ENCODE measurements around the gene RPL39L. TPM values are rescaled to one million over a fixed set of nuclear protein-coding genes. Genes with fewer than 3 reads are reported as not detected.

Gene RPL39L
- total RNA-seq, 1 donor from 2014 or later = 12.6 TPM

- intact Hi-C loops (cut with micrococcal nuclease) = no loop called here
Observed at GRCh38 chr3:187145149-187145895, 6.0 kb upstream of the RPL39L start.

- intact Hi-C loops (cut with micrococcal nuclease) = loop anchor here (1.0 to 10.0 kb wide), 14 partner anchors 10 to 1905 kb away; partner anchors contain the start of genes DNAJB11, EIF4A2, ETV5 and RTP4
Observed at GRCh38 chr3:187139895-187140253, 578 bp upstream of the RPL39L start.

GRCh38 chr3:187136936-187137335, 2.4 kb downstream of the RPL39L start:
- intact Hi-C loops (cut with micrococcal nuclease) = loop anchor here (10.0 kb wide), 2 partner anchors 1552 to 1908 kb away; partner anchors contain the start of gene SENP2

- intact Hi-C loops (cut with micrococcal nuclease) = loop anchor here (10.0 kb wide), 2 partner anchors 1552 to 1908 kb away; partner anchors contain the start of gene SENP2
Observed at GRCh38 chr3:187136337-187136736, 3.0 kb downstream of the RPL39L start.

GRCh38 chr3:187135172-187135690, 4.1 kb downstream of the RPL39L start:
- intact Hi-C loops (cut with micrococcal nuclease) = loop anchor here (10.0 kb wide), 2 partner anchors 1550 to 1910 kb away; partner anchors contain the start of gene SENP2

GRCh38 chr3:187133181-187133580, 6.1 kb downstream of the RPL39L start:
- intact Hi-C loops (cut with micrococcal nuclease) = loop anchor here (5.0 to 10.0 kb wide), 5 partner anchors 669 to 1912 kb away; partner anchors contain the start of genes SENP2 and TRA2B

- intact Hi-C loops (cut with micrococcal nuclease) = loop anchor here (5.0 to 10.0 kb wide), 5 partner anchors 670 to 1912 kb away; partner anchors contain the start of genes SENP2 and TRA2B
Observed at GRCh38 chr3:187132666-187133065, 6.6 kb downstream of the RPL39L start.

- intact Hi-C loops (cut with micrococcal nuclease) = loop anchor here (2.0 to 10.0 kb wide), 6 partner anchors 565 to 1913 kb away; partner anchors contain the start of genes SENP2, TBCCD1 and TRA2B
Observed at GRCh38 chr3:187131981-187132380, 7.3 kb downstream of the RPL39L start.

GRCh38 chr3:187130346-187131066, 8.8 kb downstream of the RPL39L start:
- intact Hi-C loops (cut with micrococcal nuclease) = loop anchor here (1.0 to 10.0 kb wide), 13 partner anchors 9 to 1914 kb away; partner anchors contain the start of genes EIF4A2, RFC4, RPL39L and SENP2

- intact Hi-C loops (cut with micrococcal nuclease) = no loop called here
Observed at GRCh38 chr3:187125319-187126031, 13.8 kb downstream of the RPL39L start.

GRCh38 chr3:187122261-187122660, 17.0 kb downstream of the RPL39L start:
- intact Hi-C loops (cut with micrococcal nuclease) = no loop called here

GRCh38 chr3:187120326-187120725, 19.0 kb downstream of the RPL39L start:
- intact Hi-C loops (cut with micrococcal nuclease) = no loop called here

- intact Hi-C loops (cut with micrococcal nuclease) = loop anchor here (10.0 kb wide), 1 partner anchor 600 kb away; no protein-coding TSS in a partner anchor
Observed at GRCh38 chr3:187114511-187114910, 24.8 kb downstream of the RPL39L start.

GRCh38 chr3:187112934-187113793, 26.1 kb downstream of the RPL39L start:
- intact Hi-C loops (cut with micrococcal nuclease) = loop anchor here (1.0 to 10.0 kb wide), 7 partner anchors 11 to 602 kb away; partner anchors contain the start of gene RPL39L

GRCh38 chr3:187110156-187110555, 29.1 kb downstream of the RPL39L start:
- intact Hi-C loops (cut with micrococcal nuclease) = loop anchor here (10.0 kb wide), 1 partner anchor 605 kb away; no protein-coding TSS in a partner anchor

GRCh38 chr3:187107989-187108388, 31.3 kb downstream of the RPL39L start:
- intact Hi-C loops (cut with micrococcal nuclease) = no loop called here

- intact Hi-C loops (cut with micrococcal nuclease) = no loop called here
Observed at GRCh38 chr3:187105700-187106099, 33.6 kb downstream of the RPL39L start.

GRCh38 chr3:187104933-187105332, 34.4 kb downstream of the RPL39L start:
- intact Hi-C loops (cut with micrococcal nuclease) = no loop called here

GRCh38 chr3:187104342-187104741, 35.0 kb downstream of the RPL39L start:
- intact Hi-C loops (cut with micrococcal nuclease) = no loop called here

- intact Hi-C loops (cut with micrococcal nuclease) = no loop called here
Observed at GRCh38 chr3:187103251-187103650, 36.0 kb downstream of the RPL39L start.

Measured in T-helper 1 cell treated with Interleukin-12 subunit alpha and Interleukin-12 subunit beta and Interleukin-4 antibody, amounts not matched to agents 30 ng/mL and 1 ng/mL, for 36 hours (primary cell).